HTR-8/SVneo (cell line): ENCODE measurements around the gene NTNG1.
"Not testable (repeated sequence)": the region's sequence is repeated elsewhere in the genome, so short reads cannot be mapped to it uniquely, and the experiment has no call there.

Experiments
- DNase-seq: peaks from one replicate; pipeline ENCODE4 v3.0.0; 2011; ENCODE audit warnings: low spot score, mixed read lengths; ENCODE audit not compliant: insufficient read length
- FAIRE-seq: peaks from 2 replicates; lab custom pipeline; 2011; peaks lifted over from hg19 to GRCh38; lab: Jason Lieb, UNC

Gene NTNG1

DNA sequence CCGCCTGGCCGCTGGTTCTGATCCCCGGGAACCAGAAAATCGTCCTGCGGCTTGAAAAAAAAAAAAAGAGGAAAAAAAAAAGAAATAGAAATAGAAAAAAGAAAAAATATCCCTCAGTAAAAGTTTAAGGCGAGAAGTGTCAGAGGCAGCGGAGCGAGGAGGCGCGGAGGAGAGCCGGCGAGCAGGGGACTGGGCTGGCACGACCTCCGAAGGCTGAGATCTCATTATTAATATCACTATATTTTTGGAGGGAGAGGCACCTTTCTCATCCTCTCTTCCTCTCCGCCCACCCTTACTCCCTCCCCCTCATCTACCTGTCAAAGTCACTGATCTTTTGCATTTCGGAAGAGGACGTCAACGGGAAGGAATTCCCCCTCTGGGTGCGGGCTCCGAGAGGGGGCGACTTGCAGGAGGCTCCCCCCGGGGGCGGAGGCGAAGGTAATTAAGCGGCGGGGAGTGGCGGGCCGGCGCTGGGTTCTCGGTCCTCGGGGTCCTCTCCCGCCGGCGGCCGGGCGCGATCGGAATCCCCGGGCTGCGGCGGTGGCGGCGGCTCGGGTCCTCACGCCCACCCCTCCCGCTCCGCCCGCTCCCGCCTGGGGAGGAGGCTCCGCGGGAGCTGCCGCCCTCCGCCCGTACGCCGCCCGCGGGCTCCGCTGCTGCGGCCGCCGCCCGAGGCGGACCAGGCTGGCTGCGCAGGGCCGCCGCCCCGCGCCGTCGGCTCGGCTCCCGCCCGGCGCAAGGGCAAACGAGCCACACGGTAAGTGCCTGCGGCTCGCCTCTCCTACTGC, at the start of gene NTNG1:
TSS of gene NTNG1 (plus strand) at position 337 of the 788 bp plus-strand sequence.
- FAIRE-seq (no peak), DNase-seq (no peak)

DNA sequence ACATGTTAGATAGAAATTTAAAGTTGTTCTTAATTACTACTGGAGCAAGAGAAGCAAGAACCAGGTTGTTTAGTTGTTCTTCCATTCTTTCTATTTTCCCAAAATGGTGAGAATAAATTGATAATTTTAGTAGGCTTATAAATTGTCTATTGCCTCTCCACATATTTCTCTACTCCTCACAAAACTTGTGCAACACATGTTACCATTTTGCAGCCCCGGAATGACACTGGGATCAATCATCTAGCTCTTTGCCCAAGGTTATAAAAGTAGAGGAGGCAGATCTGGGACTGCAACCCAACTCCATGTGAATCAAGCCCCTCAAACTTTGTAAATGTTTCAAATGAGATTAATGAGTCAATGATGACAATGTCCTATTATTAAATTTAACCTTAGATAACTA, 49.4 kb upstream of the NTNG1 start:
- DNase-seq (no peak), FAIRE-seq (no peak)

GRCh38 chr1:107093395-107093794, 47.4 kb upstream of the NTNG1 start:
- FAIRE-seq, DNase-seq: not testable (repeated sequence)

DNA sequence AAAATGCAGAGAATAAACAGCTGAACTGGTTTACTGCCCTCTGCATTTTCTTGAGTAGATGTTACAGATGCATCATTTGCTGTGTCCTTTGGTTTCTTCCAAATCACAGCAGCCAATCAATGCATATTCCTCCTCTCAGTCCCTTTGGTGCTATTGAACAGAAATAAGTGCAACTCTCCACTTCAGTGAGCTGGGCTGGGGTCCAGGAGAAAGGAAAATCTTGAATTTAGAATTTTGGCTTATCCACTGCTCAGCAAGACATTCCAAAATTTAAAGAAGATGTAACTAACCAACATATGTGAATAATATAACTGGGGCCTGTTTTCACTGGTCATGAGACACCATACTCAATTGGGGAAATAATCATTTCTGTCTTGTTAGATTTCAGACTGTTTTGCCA, 45.2 kb upstream of the NTNG1 start:
- FAIRE-seq, result no peak
- DNase-seq, result no peak

- DNase-seq (no peak), FAIRE-seq (no peak)
These were observed 44.1 kb upstream of the NTNG1 start for GRCh38 chr1:107096690-107097089.

DNA sequence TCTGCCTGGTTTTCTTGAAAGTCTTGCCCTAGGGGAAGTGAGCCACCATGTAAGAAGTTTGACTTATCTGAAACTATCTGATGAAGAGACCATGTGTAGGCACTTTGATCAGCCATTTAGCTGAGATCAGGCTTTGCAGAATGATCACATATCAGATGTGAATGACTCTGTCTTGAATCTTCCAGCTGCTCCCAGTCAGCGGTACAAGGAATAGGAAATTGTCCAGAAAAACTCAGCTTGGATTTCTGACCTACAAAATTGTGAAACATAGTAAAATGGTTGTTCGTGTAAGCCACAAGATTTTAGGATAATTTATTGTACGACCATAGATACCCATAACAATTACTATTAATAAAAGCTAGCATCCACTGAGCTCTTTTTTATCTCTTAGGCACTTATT, 41.9 kb upstream of the NTNG1 start:
- FAIRE-seq (no peak), DNase-seq (no peak)

- FAIRE-seq, result no peak
- DNase-seq, result no peak
These were observed 40.4 kb upstream of the NTNG1 start for GRCh38 chr1:107100331-107100984.

- DNase-seq (no peak), FAIRE-seq (no peak)
These were observed 34.9 kb upstream of the NTNG1 start for GRCh38 chr1:107105914-107106313.

DNA sequence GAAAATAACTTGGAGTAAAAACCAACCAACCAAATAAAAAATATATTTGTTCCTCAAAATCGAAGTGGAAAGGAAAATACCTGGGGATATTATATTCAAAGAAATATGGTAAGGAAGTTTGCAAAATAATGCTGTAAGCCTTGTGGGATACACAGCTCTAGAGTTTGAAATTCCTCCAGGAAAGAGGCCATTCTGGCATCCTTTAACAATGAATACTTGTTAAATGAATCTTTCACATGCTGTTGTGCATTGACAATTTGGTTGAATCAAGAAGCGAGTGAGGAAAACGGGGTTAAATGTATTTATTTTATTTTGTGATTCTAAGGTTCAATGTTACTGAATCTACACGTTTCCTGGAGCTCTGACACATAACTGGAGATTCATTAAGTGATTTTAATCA, 30.5 kb upstream of the NTNG1 start:
- DNase-seq (no peak), FAIRE-seq (no peak)

DNA sequence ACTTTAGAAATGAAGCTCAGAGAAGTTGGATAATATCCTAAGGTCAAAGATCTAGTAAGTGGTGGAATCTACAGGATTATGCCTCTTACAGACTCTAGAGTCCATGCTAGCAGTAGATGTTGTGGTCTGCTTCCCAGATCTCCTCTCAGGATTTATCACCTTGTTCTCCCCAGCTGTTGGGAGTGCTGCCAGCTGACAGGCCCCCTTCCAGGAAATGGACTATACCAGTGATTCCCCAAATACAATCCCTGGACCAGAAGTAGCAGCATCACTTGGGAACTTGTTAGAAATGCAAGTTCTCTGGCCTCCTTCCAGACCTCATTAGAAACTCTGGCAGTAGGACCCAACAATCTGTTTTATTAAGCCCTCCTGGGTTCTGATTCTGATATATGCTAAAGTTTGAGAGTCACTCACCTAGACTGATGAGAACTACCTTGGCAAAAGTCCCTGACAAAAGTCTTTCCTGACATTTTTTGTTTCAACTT, 24.5 kb upstream of the NTNG1 start:
- no peak for DNase-seq
- no peak for FAIRE-seq

DNA sequence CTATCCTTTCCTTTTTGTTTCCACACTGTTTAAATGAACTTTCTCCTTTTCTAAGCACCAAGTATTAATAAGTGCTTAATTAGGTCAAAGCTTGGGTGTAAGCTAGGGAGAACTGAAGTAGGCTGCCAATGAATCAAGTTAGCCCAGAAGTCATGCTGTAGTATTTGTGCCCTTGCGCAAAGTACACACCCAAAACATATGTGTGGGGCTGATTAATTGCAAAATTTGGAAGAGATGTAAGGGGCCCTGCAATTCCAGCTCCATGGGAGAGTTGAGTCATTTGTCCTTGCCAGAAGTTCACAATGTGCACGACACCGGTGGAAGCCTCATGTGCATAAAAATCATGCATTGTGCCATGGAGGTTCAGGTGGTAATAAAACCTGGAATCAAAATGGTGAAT, 18.6 kb upstream of the NTNG1 start:
- no peak for DNase-seq
- FAIRE-seq, result no peak

DNA sequence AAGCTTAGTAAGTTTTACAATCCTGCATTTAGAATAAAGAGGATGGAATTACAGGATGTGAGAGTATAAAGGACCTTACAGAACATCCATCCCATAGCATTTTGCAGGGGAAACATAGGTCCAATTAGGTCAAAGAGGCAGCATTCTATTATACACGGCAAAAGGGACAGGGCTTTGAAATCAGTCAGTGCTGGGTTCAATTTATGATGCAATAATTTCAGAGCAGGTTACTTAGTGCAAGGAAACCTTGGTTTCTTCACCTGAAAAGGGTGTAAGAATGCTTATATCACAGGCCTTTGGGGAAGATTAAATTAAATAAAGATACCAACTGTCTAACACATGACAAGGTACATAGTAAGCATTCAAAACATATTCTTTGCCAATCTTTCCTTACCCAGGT, 17.1 kb upstream of the NTNG1 start:
- FAIRE-seq, result no peak
- no peak for DNase-seq

DNA sequence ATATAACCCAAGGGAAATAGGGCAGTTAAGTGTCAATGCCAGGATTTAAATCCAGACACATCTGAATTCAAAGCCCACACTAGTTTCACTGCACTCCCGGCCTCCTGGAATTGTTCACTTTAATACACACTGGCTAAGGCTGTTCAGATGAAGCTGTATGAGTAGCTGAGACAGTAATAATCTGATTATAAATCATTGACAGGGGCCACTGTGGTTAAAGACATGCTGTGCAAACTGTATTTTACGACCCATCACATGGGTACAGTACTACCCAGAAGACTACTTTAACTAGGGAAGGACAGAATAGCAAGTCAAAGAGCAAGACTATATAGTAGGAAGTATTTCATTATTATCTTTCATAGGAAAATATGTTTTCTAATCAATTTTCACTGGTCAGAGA, 16.1 kb upstream of the NTNG1 start:
- FAIRE-seq, result no peak

DNA sequence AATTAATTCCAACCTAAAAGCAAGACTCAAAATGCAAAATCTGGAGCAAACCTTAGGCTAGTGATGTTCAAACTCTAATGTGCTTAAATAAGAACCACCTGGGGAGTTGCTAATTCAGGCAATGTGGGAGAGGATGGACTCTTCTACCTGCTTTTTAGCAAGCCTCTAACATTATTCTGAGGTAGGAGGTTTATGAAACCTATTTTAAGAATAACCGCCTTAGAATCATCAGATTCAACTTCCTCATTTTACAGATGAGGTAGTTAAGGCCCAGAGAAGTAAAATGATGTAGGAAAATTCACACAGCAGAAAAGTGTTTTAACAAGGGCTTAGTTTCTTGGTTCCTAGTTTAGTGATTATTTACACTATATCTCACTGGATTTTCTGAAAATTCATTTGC, 8.6 kb upstream of the NTNG1 start:
- DNase-seq, result no peak

More for the DNA sequence above, 16.1 kb upstream of the NTNG1 start:
- no peak for DNase-seq

GRCh38 chr1:107132780-107133179, 8.1 kb upstream of the NTNG1 start:
- DNase-seq, result no peak
- no peak for FAIRE-seq

More for the DNA sequence above, 8.6 kb upstream of the NTNG1 start:
- no peak for FAIRE-seq

GRCh38 chr1:107135463-107135862, 5.4 kb upstream of the NTNG1 start:
- no peak for DNase-seq
- no peak for FAIRE-seq

GRCh38 chr1:107138166-107138565, 2.7 kb upstream of the NTNG1 start:
- no peak for DNase-seq
- no peak for FAIRE-seq

- no peak for DNase-seq
- FAIRE-seq, result no peak
These were observed 1.9 kb upstream of the NTNG1 start for GRCh38 chr1:107138767-107139445.

DNA sequence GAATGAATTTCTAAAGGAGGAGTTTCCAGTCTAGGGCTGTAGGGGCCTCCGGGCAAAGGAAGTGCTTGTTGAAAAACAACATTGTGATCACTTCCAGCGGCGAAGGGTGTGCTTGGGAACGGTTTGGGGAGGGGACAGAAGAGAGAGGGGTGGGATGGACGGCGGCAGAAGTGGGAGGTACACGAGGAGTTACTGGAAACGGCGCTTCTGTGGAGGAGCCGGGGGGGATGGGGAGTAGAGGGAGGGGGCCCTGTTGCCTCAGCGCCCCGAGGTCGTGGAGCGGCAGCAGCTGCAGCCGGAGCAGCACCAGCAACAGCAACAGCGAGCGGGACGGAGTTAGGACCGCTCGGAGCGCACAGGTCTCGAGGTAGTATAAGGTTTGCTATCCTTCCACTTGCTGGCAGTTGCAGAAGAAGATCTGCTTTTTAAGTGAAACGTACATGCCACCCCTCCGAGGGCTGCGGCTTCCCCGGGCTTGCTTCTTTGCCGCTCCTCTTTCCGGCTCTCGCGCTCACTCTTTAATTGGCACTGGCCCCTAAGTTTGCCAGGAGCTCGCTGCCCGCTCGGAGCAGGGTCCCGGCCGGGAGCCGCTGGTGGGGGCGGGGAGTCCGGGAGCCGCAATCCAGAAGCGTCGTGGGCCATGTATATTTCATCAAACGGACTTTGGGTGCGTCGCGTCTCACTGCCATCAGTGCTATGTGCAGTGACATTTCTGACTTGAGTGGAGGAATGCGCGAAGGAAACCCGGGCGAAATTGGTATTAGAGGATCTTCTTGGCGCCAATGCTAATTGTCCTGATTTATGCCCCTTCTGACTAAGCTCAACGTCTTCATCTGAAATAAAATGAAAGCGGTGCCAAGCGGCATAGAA, 771 bp upstream of the NTNG1 start:
- FAIRE-seq (no peak), DNase-seq (no peak)

- FAIRE-seq (no peak), DNase-seq (no peak)
These were observed 770 bp downstream of the NTNG1 start for GRCh38 chr1:107141491-107142126.
